Testis (tissue), 3 donors: Measurements from ENCODE around the gene EPN3. TPM values are rescaled to one million over a fixed set of nuclear protein-coding genes. Genes with fewer than 3 reads are reported as not detected.

Experiments
- DNase-seq: peaks from one replicate; pipeline ENCODE4 v3.0.0-alpha.2; 2019
- H3K27ac ChIP-seq, 2 donors: fragments of 200-600 bp; sonication (generic); one replicate each; pipeline ENCODE4 v1.5.1; 2019
- H3K27me3 ChIP-seq: fragments of 200-600 bp; sonication (generic); one replicate; pipeline ENCODE4 v1.5.1; 2019
- H3K36me3 ChIP-seq: fragments of 200-600 bp; sonication (generic); one replicate; pipeline ENCODE4 v1.5.1; 2017; ENCODE audit warnings: low read depth; ENCODE audit errors: missing control alignments
- H3K4me1 ChIP-seq: fragments of 200-600 bp; sonication (generic); one replicate; pipeline ENCODE4 v1.5.1; 2019
- H3K4me3 ChIP-seq, 2 donors: fragments of 200-600 bp; sonication (generic); one replicate each; pipeline ENCODE4 v1.5.1; 2017 to 2019
- H3K9me3 ChIP-seq: fragments of 200-600 bp; sonication (generic); one replicate; pipeline ENCODE4 v1.5.1; 2017
- POLR2A ChIP-seq: fragments of 450-650 bp; IDR thresholded peaks from one replicate; pipeline ENCODE4 v1.6.1; 2017; ENCODE audit warnings: antibody characterized with exemption, mild to moderate bottlenecking, moderate library complexity
- WGBS, 2 donors: methylation state at CpG; one replicate each; pipeline ENCODE4 v1.1.5; 2018; 5-methylcytosine and 5-hydroxymethylcytosine counted together
- intact Hi-C: fragments of 100-400 bp; cut with DNase I; formaldehyde crosslinking; loops from one replicate; pipeline ENCODE4 v1.15.1; 2023; ENCODE audit warnings: low total_unique reads
- polyA plus RNA-seq: library from polyadenylated mRNA; stranded (reverse); fragments of 350-450 nt; fragmentation: Illumina TruSeq; extraction: RNeasy Lipid Tissue Mini Kit (QIAGEN cat#74804); gene quantifications from one replicate; pipeline ENCODE4 v1.2.3, GENCODE V29; 2014; ENCODE audit warnings: low read depth, low replicate concordance; ENCODE audit not compliant: insufficient read depth
- total RNA-seq, 2 donors: library from RNA; depleted of rRNA; stranded (reverse); fragments of >200 nt; gene quantifications; one replicate each; pipeline ENCODE4 v1.2.3, GENCODE V29; 2016
- TF ChIP-seq, protein P1 (sequence below), 3 experiments: fragments of 450-650 bp in 2 of 3; fragments of 200-600 bp in 1 of 3; sonication (generic) in 1 of 3; IDR thresholded peaks; one replicate each; pipeline ENCODE4 v1.5.1; 2016 to 2019; ENCODE audit warnings: antibody characterized with exemption in 3 of 3, mild to moderate bottlenecking in 2 of 3, moderate library complexity in 1 of 3

Gene EPN3
- total and polyA plus RNA-seq, 3 donors from 2014 or later: 4.9 to 6.3 (median 6.3) TPM

DNA sequence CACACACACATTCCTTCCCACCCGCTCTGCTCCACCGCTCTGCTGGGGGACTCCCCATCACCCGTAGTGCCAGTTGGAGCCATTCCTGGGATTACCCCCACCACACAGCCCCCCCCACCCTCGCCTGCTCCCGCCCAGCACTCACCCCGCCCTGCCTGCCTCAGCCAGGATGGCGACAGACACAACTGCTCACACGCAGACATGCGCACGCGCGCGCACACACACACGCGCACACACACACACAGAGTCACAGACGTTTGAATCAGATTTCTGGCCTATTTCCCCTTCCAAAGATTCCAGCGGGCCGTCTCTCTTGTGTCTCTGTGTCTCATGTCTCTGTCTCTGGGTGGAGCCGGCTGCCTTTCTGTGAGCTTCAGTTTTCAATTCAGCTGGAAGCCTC is 32.4 kb downstream of the EPN3 start:
- TF ChIP-seq POLR2A: no peak
- TF ChIP-seq, protein P1, sequence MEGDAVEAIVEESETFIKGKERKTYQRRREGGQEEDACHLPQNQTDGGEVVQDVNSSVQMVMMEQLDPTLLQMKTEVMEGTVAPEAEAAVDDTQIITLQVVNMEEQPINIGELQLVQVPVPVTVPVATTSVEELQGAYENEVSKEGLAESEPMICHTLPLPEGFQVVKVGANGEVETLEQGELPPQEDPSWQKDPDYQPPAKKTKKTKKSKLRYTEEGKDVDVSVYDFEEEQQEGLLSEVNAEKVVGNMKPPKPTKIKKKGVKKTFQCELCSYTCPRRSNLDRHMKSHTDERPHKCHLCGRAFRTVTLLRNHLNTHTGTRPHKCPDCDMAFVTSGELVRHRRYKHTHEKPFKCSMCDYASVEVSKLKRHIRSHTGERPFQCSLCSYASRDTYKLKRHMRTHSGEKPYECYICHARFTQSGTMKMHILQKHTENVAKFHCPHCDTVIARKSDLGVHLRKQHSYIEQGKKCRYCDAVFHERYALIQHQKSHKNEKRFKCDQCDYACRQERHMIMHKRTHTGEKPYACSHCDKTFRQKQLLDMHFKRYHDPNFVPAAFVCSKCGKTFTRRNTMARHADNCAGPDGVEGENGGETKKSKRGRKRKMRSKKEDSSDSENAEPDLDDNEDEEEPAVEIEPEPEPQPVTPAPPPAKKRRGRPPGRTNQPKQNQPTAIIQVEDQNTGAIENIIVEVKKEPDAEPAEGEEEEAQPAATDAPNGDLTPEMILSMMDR (IDR thresholded peaks at IDR 0.05): no peak
- H3K27ac ChIP-seq: no peak overlapping the region
- H3K36me3 ChIP-seq: no peaks in the 10 kb centered on the region
- WGBS, 2 donors: 24 to 31% methylated on average over 18 to 19 of the region's 19 CpGs
- intact Hi-C loops: no loop called here
- H3K4me3 ChIP-seq: no peak overlapping the region
- no peaks in the 10 kb centered on the region for H3K27me3 ChIP-seq
- H3K9me3 ChIP-seq: no peaks in the 10 kb centered on the region
- H3K4me1 ChIP-seq: peaks cover 20% of the 10 kb centered on the region
- DNase-seq: peak; percentile 63

DNA sequence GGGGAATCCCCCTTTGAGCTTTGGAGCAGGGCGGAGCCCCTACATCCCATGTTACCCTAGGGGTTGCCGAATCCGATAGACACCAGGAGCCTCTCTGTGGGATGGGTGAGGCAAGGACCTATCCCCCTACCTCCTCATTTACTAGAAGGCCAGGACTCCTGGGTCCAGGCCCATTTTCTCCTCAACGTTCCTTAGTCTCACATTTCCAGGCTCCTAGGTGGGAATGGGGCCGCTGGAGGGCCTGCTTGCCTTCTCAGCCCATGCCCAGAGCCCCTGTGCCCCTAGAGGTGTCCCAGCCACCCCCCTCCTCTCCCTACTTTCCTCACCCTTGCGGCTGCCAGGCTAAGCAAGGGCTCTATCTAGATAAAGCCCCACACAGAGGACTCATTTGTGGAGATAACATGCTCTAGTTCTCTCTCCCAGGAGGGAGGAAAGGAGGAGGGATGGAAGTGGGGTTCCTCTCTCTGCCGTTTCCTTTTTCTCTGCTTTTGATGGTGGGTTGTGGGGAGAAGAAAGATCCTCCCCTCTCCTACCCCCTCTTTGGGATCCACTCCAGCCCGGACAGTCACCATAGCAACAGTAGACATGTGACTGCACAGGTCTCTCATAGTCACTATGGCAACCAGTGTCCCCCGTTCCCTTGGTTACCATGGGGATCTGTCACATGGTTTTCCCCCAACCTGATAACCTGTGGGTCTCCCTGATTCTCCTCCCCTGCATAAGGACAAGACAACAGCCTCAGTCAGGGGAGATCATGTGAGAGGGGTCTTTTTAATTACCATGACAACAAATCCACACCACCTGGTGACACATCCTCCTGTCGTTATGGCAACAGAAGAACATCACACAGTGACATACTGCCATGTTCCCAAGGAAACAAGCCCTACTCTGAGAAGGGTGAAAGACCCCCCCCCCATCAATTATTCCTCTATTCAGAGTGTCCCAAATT is 33.1 kb downstream of the EPN3 start:
- 62 to 64% methylated on average over 8 of the region's 10 CpGs for WGBS, 2 donors
- H3K9me3 ChIP-seq: no peaks in the 10 kb centered on the region
- H3K4me3 ChIP-seq: no peak overlapping the region
- no peak for DNase-seq
- intact Hi-C loops: no loop called here
- no peak overlapping the region for H3K27ac ChIP-seq
- H3K36me3 ChIP-seq: no peaks in the 10 kb centered on the region
- H3K4me1 ChIP-seq: peaks cover 16% of the 10 kb centered on the region
- no peaks in the 10 kb centered on the region for H3K27me3 ChIP-seq
- TF ChIP-seq, protein P1 (IDR thresholded peaks at IDR 0.05): no peak
- TF ChIP-seq POLR2A: no peak

DNA sequence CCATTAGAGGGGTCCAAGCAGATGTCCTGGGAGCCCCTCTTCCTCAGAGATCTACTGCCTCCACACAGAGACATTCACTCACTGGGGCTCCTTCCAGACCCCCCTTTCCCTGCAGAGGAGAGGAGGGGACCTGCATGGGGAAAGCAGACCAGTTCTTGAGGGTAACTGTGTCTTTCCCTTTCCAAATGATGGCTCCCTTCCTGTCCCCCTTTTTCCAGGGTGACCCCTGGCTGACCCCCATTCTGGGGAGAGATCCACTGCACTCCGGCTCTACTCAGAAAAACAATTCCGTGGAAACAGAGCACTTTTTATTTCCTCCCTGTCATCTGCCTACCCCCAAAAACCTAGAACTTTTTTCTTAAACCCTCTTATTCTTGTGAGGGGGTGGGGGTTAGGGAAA is 34.4 kb downstream of the EPN3 start:
- TF ChIP-seq, protein P1 (IDR thresholded peaks at IDR 0.05): no peak
- TF ChIP-seq POLR2A: no peak
- Histone ChIP-seq H3K4me3 (no peak overlapping the region), H3K27ac (no peak overlapping the region), H3K4me1 (peaks cover 7% of the 10 kb centered on the region), H3K27me3 (no peaks in the 10 kb centered on the region), H3K36me3 (no peaks in the 10 kb centered on the region), H3K9me3 (no peaks in the 10 kb centered on the region)
- no peak for DNase-seq
- intact Hi-C loops: no loop called here
- WGBS, 2 donors: 22 to 35% methylated on average over 2 of the region's 2 CpGs

DNA sequence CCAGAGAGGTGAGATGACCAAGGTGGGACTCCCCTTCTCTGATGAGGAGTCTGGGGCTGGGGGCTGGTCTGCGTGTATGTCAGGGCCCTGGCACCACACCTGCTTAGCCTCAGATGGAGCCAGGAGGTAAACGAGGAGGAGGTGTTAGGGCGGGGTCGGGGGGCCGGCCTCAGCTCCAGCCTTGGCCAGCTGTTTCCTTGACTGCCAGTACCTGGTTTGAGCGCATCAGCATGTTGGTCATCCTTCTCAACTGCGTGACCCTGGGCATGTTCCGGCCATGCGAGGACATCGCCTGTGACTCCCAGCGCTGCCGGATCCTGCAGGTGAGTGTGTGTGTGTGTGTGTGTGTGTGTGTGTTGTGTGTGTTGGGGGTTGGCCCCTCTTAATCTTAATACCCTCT is 36.1 kb downstream of the EPN3 start:
- Histone ChIP-seq H3K27me3 (no peaks in the 10 kb centered on the region), H3K9me3 (no peaks in the 10 kb centered on the region), H3K36me3 (no peaks in the 10 kb centered on the region), H3K4me3 (no peak overlapping the region), H3K4me1 (peaks cover 7% of the 10 kb centered on the region), H3K27ac (no peak overlapping the region)
- DNase-seq: no peak
- intact Hi-C loops: no loop called here
- 88 to 94% methylated on average over 6 to 12 of the region's 12 CpGs for WGBS, 2 donors
- TF ChIP-seq POLR2A: no peak
- TF ChIP-seq, protein P1 (IDR thresholded peaks at IDR 0.05): no peak
